ENCODE data around the gene TSPAN19. TPM values are rescaled to one million over a fixed set of nuclear protein-coding genes. Genes with fewer than 3 reads are reported as not detected.
A peak's percentile ranks its signal among the peaks of the same experiment; 100 is the strongest.

Gene TSPAN19
- total and polyA plus RNA-seq, 9 of the 15 experiments (the other 6 are each of a cell fraction or from before 2014, with no cell fraction given): not detected

- H3K36me3 ChIP-seq (ENCODE audit: control insufficient read depth, insufficient read depth, low read length): no peaks in the 10 kb centered on the region
- no peak overlapping the region for H3K4me2 ChIP-seq (ENCODE audit: insufficient read depth, low read length)
- ChIA-PET CTCF (ENCODE audit: low intra/inter-chr PET ratio) (no interaction called here), POLR2A (no interaction called here)
- no peak overlapping the region for H2AFZ ChIP-seq (ENCODE audit: low read depth, low read length)
- H3K27ac ChIP-seq (ENCODE audit: extremely low read depth, low read depth, low read length): no peak overlapping the region
- H4K20me1 ChIP-seq (replicated peaks; ENCODE audit: control insufficient read depth, insufficient read depth, low read length): no peaks in the 10 kb centered on the region
- H3K27me3 ChIP-seq (ENCODE audit: control insufficient read depth in 2 of 2, insufficient read depth in 2 of 2, low read length in 2 of 2): no peaks in the 10 kb centered on the region
- H3K79me2 ChIP-seq (ENCODE audit: control insufficient read depth, insufficient read depth, low read length): no peaks in the 10 kb centered on the region
- FAIRE-seq: no peak
- no peaks in the 10 kb centered on the region for H3K9me1 ChIP-seq (ENCODE audit: control insufficient read depth, insufficient read depth, low read length)
- in situ Hi-C loops (cut with MboI): no loop called here
- no peak overlapping the region for H3K4me3 ChIP-seq
- no peak overlapping the region for H3K9ac ChIP-seq (ENCODE audit: insufficient read depth in 1 of 2, low read depth in 2 of 2, low read length in 2 of 2)
- TF ChIP-seq ZNF316 (IDR thresholded peaks at IDR 0.05): peak; percentile 18; the same call in 1 of the 2 replicates
- no peak for TF ChIP-seq CXXC5 (CRISPR knock-in tag; IDR thresholded peaks at IDR 0.05)
- TF ChIP-seq CCAR2 (IDR thresholded peaks at IDR 0.05; ENCODE audit: low read depth, low read length): no peak
- TF ChIP-seq ZNF311 (CRISPR knock-in tag; IDR thresholded peaks at IDR 0.05): no peak
- DNase-seq (ENCODE audit: extremely low read depth in 1 of 4, low spot score in 3 of 4): no peak
- intact Hi-C loops (cut with micrococcal nuclease): no loop called here
- no peaks in the 10 kb centered on the region for H3K9me3 ChIP-seq (replicated peaks; ENCODE audit: control insufficient read depth, insufficient read depth, low read depth, low read length)
- no peaks in the 10 kb centered on the region for H3K4me1 ChIP-seq (replicated peaks in 1 of 2; ENCODE audit: control insufficient read depth in 2 of 2, insufficient read depth in 2 of 2, low read length in 2 of 2)
- ATAC-seq: no peak
- 0% methylated on average over 2 of the region's 2 CpGs for WGBS (ENCODE audit: insufficient coverage, low coverage, missing lambda C conversion rate)
- no TSS peak for BruUV-seq (replicated peaks)
Observed at GRCh38 chr12:85018098-85018497, 18.0 kb downstream of the TSPAN19 start.

DNA sequence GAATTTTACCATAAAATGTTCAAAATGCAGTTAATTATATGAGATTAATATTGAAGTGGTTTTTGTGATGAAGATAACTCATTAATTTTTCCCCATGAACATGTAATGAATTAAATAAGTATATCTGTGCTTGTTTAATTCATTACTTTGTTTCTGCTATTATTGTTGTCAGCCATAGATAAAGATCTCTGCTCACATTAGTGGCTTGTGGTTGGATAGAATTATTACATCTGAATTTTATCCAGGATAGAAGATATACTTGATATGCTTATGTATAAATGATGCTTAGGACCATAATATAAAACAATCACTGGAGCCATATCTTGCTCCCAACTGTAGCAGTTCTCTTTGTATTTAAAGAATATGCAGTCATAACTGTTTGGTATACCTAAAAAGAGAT lies 18.5 kb downstream of the TSPAN19 start:
- Histone ChIP-seq H3K9me1 (ENCODE audit: control insufficient read depth, insufficient read depth, low read length) (no peaks in the 10 kb centered on the region), H3K9me3 (replicated peaks; ENCODE audit: control insufficient read depth, insufficient read depth, low read depth, low read length) (no peaks in the 10 kb centered on the region), H3K27ac (ENCODE audit: extremely low read depth, low read depth, low read length) (no peak overlapping the region), H3K4me3 (no peak overlapping the region), H4K20me1 (replicated peaks; ENCODE audit: control insufficient read depth, insufficient read depth, low read length) (no peaks in the 10 kb centered on the region), H3K79me2 (ENCODE audit: control insufficient read depth, insufficient read depth, low read length) (no peaks in the 10 kb centered on the region), H3K36me3 (ENCODE audit: control insufficient read depth, insufficient read depth, low read length) (no peaks in the 10 kb centered on the region), H2AFZ (ENCODE audit: low read depth, low read length) (no peak overlapping the region), H3K4me1 (replicated peaks in 1 of 2; ENCODE audit: control insufficient read depth in 2 of 2, insufficient read depth in 2 of 2, low read length in 2 of 2) (no peaks in the 10 kb centered on the region), H3K27me3 (ENCODE audit: control insufficient read depth in 2 of 2, insufficient read depth in 2 of 2, low read length in 2 of 2) (no peaks in the 10 kb centered on the region), H3K4me2 (ENCODE audit: insufficient read depth, low read length) (no peak overlapping the region), H3K9ac (ENCODE audit: insufficient read depth in 1 of 2, low read depth in 2 of 2, low read length in 2 of 2) (no peak overlapping the region)
- POLR2A ChIA-PET: no interaction called here
- BruUV-seq (replicated peaks): no TSS peak
- intact Hi-C loops (cut with micrococcal nuclease) (no loop called here), in situ Hi-C loops (cut with MboI) (no loop called here)
- ATAC-seq (no peak), FAIRE-seq (no peak), DNase-seq (ENCODE audit: extremely low read depth in 1 of 4, low spot score in 3 of 4) (no peak)
- CTCF ChIA-PET (ENCODE audit: low intra/inter-chr PET ratio): no interaction called here
- TF ChIP-seq DIDO1 (tag; IDR thresholded peaks at IDR 0.05; ENCODE audit: low read depth) (no peak), KHSRP (IDR thresholded peaks at IDR 0.05) (no peak), RBM22 (IDR thresholded peaks at IDR 0.05; ENCODE audit: low read depth, low read length, poor library complexity, severe bottlenecking) (no peak), ZEB2 (IDR thresholded peaks at IDR 0.05) (no peak), STAT6 (CRISPR knock-in tag; IDR thresholded peaks at IDR 0.05) (no peak), EP400 (IDR thresholded peaks at IDR 0.05) (no peak), BMI1 (IDR thresholded peaks at IDR 0.05; ENCODE audit: low read length) (no peak), ZNF121 (CRISPR knock-in tag; conservative IDR thresholded peaks at IDR 0.05) (no peak), TCF7 (IDR thresholded peaks at IDR 0.05; ENCODE audit: borderline replicate concordance) (no peak), SNIP1 (IDR thresholded peaks at IDR 0.05; ENCODE audit: low read depth) (no peak), ELF2 (CRISPR knock-in tag; IDR thresholded peaks at IDR 0.05) (no peak), EWSR1 (IDR thresholded peaks at IDR 0.05; ENCODE audit: borderline replicate concordance, low read depth, partially characterized antibody) (no peak), CBX8 (IDR thresholded peaks at IDR 0.05; ENCODE audit: borderline replicate concordance, extremely low read depth, low read depth, low read length, poor library complexity, severe bottlenecking) (no peak), ZNF551 (CRISPR knock-in tag; IDR thresholded peaks at IDR 0.05) (no peak)

Data from K562 (cell line).